Measurements from ENCODE around the gene AK5.
"Not testable (repeated sequence)": the region's sequence is repeated elsewhere in the genome, so short reads cannot be mapped to it uniquely, and the experiment has no call there.

GRCh38 chr1:77531149-77531548 lies 249.3 kb downstream of the AK5 start:
- not testable (repeated sequence) for TF ChIP-seq HMG20B (CRISPR knock-in tag; conservative IDR thresholded peaks at IDR 0.05); BCL6 (CRISPR knock-in tag; IDR thresholded peaks at IDR 0.05); NPAS2 (CRISPR knock-in tag; IDR thresholded peaks at IDR 0.05; ENCODE audit: borderline replicate concordance); ZBTB33 (CRISPR knock-in tag; IDR thresholded peaks at IDR 0.05); DDIT3 (CRISPR knock-in tag; IDR thresholded peaks at IDR 0.05); HDAC6 (IDR thresholded peaks at IDR 0.05; ENCODE audit: low read depth, low read length); SP1 (IDR thresholded peaks at IDR 0.05); SP1 (CRISPR knock-in tag; IDR thresholded peaks at IDR 0.05); ZNF138 (CRISPR knock-in tag; IDR thresholded peaks at IDR 0.05; ENCODE audit: low read depth); CBX2 (IDR thresholded peaks at IDR 0.05; ENCODE audit: low read depth, low read length); CBX2 (CRISPR knock-in tag; IDR thresholded peaks at IDR 0.05; ENCODE audit: low read depth); ATF6 (CRISPR knock-in tag; conservative IDR thresholded peaks at IDR 0.05); ATF1 (CRISPR knock-in tag; IDR thresholded peaks at IDR 0.05); HIVEP1 (CRISPR knock-in tag; IDR thresholded peaks at IDR 0.05); HCFC1 (IDR thresholded peaks at IDR 0.05; ENCODE audit: low read depth, low read length); CTCF (CRISPR knock-in tag; IDR thresholded peaks at IDR 0.05)
